MM.1S (cell line): ENCODE measurements around the gene ZNF804A.

Experiments
- DNase-seq: peaks from one replicate; pipeline ENCODE4 v3.0.0-alpha.2; 2015
- H2AFZ ChIP-seq: fragments of 300-600 bp; sonication (generic); 2 replicates; pipeline ENCODE4 v1.6.0; 2016; ENCODE audit warnings: antibody characterized with exemption, low read length
- H3F3A ChIP-seq: fragments of 300-600 bp; sonication (generic); 2 replicates; pipeline ENCODE4 v1.6.1; 2016; ENCODE audit warnings: mild to moderate bottlenecking, antibody characterized with exemption, low read length, moderate library complexity, mixed read lengths; ENCODE audit not compliant: insufficient read depth
- H3K27ac ChIP-seq: fragments of 300-600 bp; sonication (generic); 2 replicates; pipeline ENCODE4 v1.5.1; 2016; ENCODE audit warnings: mild to moderate bottlenecking, low read length
- H3K27me3 ChIP-seq: fragments of 300-600 bp; sonication (generic); replicated peaks from 2 replicates; pipeline ENCODE4 v1.6.0; 2016; ENCODE audit warnings: low read length; ENCODE audit not compliant: insufficient read depth
- H3K36me3 ChIP-seq: fragments of 300-600 bp; sonication (generic); replicated peaks from 2 replicates; pipeline ENCODE4 v1.6.1; 2016; ENCODE audit warnings: mild to moderate bottlenecking, low read length, mixed read lengths; ENCODE audit not compliant: insufficient read depth
- H3K4me1 ChIP-seq: fragments of 300-600 bp; sonication (generic); 2 replicates; pipeline ENCODE4 v1.6.1; 2016; ENCODE audit warnings: low read length, mixed read lengths
- H3K4me2 ChIP-seq: fragments of 300-600 bp; sonication (generic); 2 replicates; pipeline ENCODE4 v1.6.0; 2016; ENCODE audit warnings: low read depth, low read length
- H3K4me3 ChIP-seq: fragments of 300-600 bp; sonication (generic); 2 replicates; pipeline ENCODE4 v1.5.1; 2016; ENCODE audit warnings: low read length, mixed read lengths
- H3K79me2 ChIP-seq: fragments of 300-600 bp; sonication (generic); 2 replicates; pipeline ENCODE4 v1.6.1; 2016; ENCODE audit warnings: mixed run types, low read length, mixed read lengths
- H3K9ac ChIP-seq: fragments of 300-600 bp; sonication (generic); 2 replicates; pipeline ENCODE4 v1.6.1; 2016; ENCODE audit warnings: low read length, mixed read lengths
- H3K9me2 ChIP-seq: fragments of 300-600 bp; sonication (generic); replicated peaks from 2 replicates; pipeline ENCODE4 v1.6.1; 2016; ENCODE audit warnings: mild to moderate bottlenecking, low read length, mixed read lengths; ENCODE audit not compliant: insufficient read depth
- H3K9me3 ChIP-seq: fragments of 300-600 bp; sonication (generic); replicated peaks from 2 replicates; pipeline ENCODE4 v1.6.1; 2016; ENCODE audit warnings: mild to moderate bottlenecking, low read length, mixed read lengths; ENCODE audit not compliant: insufficient read depth
- H4K20me1 ChIP-seq: fragments of 300-600 bp; sonication (generic); 2 replicates; pipeline ENCODE4 v1.6.1; 2016; ENCODE audit warnings: mild to moderate bottlenecking, low read length, moderate library complexity, mixed read lengths; ENCODE audit not compliant: insufficient read depth
- CTCF ChIP-seq: fragments of 300-600 bp; sonication (generic); IDR thresholded peaks from 2 replicates; pipeline ENCODE4 v1.5.1; 2016; ENCODE audit warnings: antibody characterized with exemption, low read length, mixed read lengths
- EZH2 ChIP-seq: fragments of 300-600 bp; sonication (generic); optimal IDR thresholded peaks from 2 replicates; pipeline ENCODE3; 2017; ENCODE audit warnings: low read depth, mild to moderate bottlenecking, antibody characterized with exemption, low read length, mixed read lengths
- EZH2phosphoT487 ChIP-seq: fragments of 300-600 bp; sonication (generic); IDR thresholded peaks from 2 replicates; pipeline ENCODE4 v1.6.1; 2018; ENCODE audit warnings: antibody characterized with exemption, low read length

Gene ZNF804A

DNA sequence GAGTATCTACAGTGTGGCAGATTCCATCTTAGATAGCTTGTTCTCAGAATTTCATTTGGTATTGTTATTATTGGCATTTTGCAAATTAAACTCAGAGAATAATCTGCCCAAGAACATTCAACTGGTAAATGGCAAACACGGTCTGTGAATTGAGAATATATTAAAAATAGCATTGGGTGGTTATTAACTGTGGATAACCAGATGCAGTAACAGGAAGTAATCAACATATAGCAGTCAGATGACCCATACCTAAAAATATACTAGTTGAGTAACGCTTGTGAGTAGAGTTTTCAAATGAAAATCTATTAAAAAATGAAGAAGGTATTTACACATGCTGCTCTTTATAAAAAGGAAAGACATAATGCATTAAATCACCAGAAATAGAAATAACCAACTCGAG is 129.5 kb downstream of the ZNF804A start:
- no peaks in the 10 kb centered on the region for H4K20me1 ChIP-seq
- H3K36me3 ChIP-seq, result no peaks in the 10 kb centered on the region
- H3K27me3 ChIP-seq, result no peaks in the 10 kb centered on the region
- H3K4me1 ChIP-seq, result peaks cover 33% of the 10 kb centered on the region
- no peaks in the 10 kb centered on the region for H3K9me2 ChIP-seq
- H3K4me2 ChIP-seq, result peak overlapping the region; percentile 35; the same call in 1 of the 2 replicates
- no peaks in the 10 kb centered on the region for H3K9me3 ChIP-seq
- DNase-seq, result peak; percentile 38
- no peak overlapping the region for H2AFZ ChIP-seq
- no peak for TF ChIP-seq EZH2
- no peak overlapping the region for H3K27ac ChIP-seq
- H3K9ac ChIP-seq, result no peak overlapping the region
- no peak overlapping the region for H3K4me3 ChIP-seq
- no peaks in the 10 kb centered on the region for H3F3A ChIP-seq
- no peaks in the 10 kb centered on the region for H3K79me2 ChIP-seq

DNA sequence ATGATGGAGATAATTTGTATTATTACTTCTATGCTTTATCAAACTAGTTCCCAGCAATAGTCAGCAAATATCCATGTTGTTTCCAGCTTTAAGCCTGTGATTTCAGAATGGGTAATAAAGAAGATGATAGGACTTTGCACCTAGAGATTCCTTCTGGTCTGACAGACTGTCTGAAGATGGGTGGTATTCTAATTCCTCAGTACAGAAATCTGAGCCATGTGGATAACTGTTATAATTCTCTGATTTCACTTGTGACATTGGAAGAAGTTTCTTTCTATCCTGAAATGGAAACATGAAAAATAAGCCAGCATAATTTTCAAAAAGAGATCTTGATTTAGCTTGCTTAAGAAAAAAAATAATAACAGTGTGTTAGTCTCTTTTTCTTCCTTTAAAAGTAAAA is 130.1 kb downstream of the ZNF804A start:
- Histone ChIP-seq H3K79me2 (no peaks in the 10 kb centered on the region), H3K4me3 (no peak overlapping the region), H3K27me3 (no peaks in the 10 kb centered on the region), H3K4me1 (peaks cover 33% of the 10 kb centered on the region), H2AFZ (no peak overlapping the region), H4K20me1 (no peaks in the 10 kb centered on the region), H3F3A (no peaks in the 10 kb centered on the region), H3K4me2 (peak overlapping the region; percentile 35; the same call in 1 of the 2 replicates), H3K27ac (no peak overlapping the region), H3K9ac (no peak overlapping the region), H3K9me3 (no peaks in the 10 kb centered on the region), H3K36me3 (no peaks in the 10 kb centered on the region), H3K9me2 (no peaks in the 10 kb centered on the region)
- TF ChIP-seq EZH2phosphoT487 (no peak), CTCF (no peak), EZH2 (no peak)
- no peak for DNase-seq

DNA sequence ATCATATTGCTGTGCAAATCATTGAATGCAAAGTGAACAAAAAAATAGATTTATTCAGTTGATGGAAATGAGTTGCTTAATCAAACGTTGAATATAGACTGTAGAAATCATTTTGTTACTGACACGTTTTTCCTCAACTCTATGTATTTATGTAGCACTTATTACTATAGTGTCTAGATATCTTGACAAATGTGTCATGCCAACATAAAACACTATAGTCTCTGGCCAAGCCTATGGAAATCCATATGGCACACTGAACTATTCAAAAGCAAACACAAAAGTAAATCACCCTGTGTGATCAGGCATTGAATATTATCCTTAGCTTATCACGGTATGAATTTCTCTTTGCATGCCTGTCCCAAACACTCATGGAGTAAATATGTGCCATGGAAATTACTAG is 131.3 kb downstream of the ZNF804A start:
- H3K4me2 ChIP-seq, result no peak overlapping the region
- no peak overlapping the region for H3K27ac ChIP-seq
- DNase-seq, result no peak
- no peak overlapping the region for H3K9ac ChIP-seq
- no peaks in the 10 kb centered on the region for H3K9me2 ChIP-seq
- H3K79me2 ChIP-seq, result no peaks in the 10 kb centered on the region
- H3K9me3 ChIP-seq, result no peaks in the 10 kb centered on the region
- H4K20me1 ChIP-seq, result no peaks in the 10 kb centered on the region
- H3K4me3 ChIP-seq, result no peak overlapping the region
- no peak overlapping the region for H2AFZ ChIP-seq
- no peak for TF ChIP-seq CTCF
- no peak for TF ChIP-seq EZH2
- TF ChIP-seq EZH2phosphoT487, result no peak
- H3K36me3 ChIP-seq, result no peaks in the 10 kb centered on the region
- H3K27me3 ChIP-seq, result no peaks in the 10 kb centered on the region
- no peaks in the 10 kb centered on the region for H3F3A ChIP-seq
- peaks cover 32% of the 10 kb centered on the region for H3K4me1 ChIP-seq

- Histone ChIP-seq H3K4me3 (no peak overlapping the region), H4K20me1 (no peaks in the 10 kb centered on the region), H3F3A (no peaks in the 10 kb centered on the region), H3K27me3 (no peaks in the 10 kb centered on the region), H3K4me2 (no peak overlapping the region), H3K79me2 (no peaks in the 10 kb centered on the region), H2AFZ (no peak overlapping the region), H3K27ac (peak overlapping the region; percentile 11; the same call in 1 of the 2 replicates), H3K9me3 (no peaks in the 10 kb centered on the region), H3K9ac (no peak overlapping the region), H3K9me2 (no peaks in the 10 kb centered on the region), H3K36me3 (no peaks in the 10 kb centered on the region), H3K4me1 (peaks cover 27% of the 10 kb centered on the region)
- no peak for TF ChIP-seq CTCF
- DNase-seq, result peak; percentile 10
These were observed 132.0 kb downstream of the ZNF804A start for GRCh38 chr2:184730288-184730687.
